ENCODE measurements around the gene INTS7. TPM values are rescaled to one million over a fixed set of nuclear protein-coding genes. Genes with fewer than 3 reads are reported as not detected.
A peak's percentile ranks its signal among the peaks of the same experiment; 100 is the strongest.
"Not testable (repeated sequence)": the region's sequence is repeated elsewhere in the genome, so short reads cannot be mapped to it uniquely, and the experiment has no call there.

The INTS7 gene
- total RNA-seq, 1 experiment from 2014 or later: 26.8 TPM

- no peak for DNase-seq (ENCODE audit: low read depth)
These were observed 99.8 kb downstream of the INTS7 start for GRCh38 chr1:211935448-211935970.

DNA sequence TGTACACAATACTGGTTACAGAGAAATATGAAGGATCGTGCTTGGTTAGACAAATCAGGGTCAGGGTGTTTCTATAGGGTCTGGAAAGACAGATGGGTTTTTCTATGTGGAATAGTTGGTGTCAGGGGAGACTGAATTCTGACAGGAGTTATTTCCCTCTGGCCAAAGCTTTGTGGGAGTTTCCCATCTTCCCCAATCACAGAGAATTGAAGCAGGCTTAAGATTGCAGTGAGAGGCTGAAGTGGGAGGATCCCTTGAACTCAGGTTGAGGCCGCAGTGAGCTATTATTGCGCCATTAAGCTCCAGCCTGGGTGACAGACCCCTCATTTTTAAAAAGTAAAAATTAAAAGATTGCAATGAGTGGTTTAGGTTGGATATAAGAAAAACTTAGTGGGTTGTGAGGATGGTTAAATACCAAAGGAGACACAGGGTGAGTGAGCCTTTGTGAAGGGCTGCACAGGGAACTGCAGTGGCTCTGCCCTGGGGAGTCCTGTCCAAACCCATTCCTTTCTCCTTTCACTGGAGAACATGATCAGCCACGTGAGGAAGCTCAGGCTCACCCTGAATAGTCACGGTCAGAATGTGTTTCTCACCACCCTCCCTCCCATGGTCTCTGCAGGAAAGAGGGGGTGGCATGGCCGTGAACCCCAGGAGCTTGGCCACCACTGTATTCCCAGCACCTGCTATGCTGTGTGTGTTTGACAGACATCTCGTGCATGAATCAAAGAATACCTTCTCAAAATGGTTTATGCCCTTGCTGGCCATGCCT is 101.2 kb downstream of the INTS7 start:
- DNase-seq (ENCODE audit: low read depth): no peak

- no peak for DNase-seq (ENCODE audit: low read depth)
These were observed 102.5 kb downstream of the INTS7 start for GRCh38 chr1:211932933-211933254.

- no peak for DNase-seq (ENCODE audit: low read depth)
These were observed 103.0 kb downstream of the INTS7 start for GRCh38 chr1:211932231-211932932.

DNA sequence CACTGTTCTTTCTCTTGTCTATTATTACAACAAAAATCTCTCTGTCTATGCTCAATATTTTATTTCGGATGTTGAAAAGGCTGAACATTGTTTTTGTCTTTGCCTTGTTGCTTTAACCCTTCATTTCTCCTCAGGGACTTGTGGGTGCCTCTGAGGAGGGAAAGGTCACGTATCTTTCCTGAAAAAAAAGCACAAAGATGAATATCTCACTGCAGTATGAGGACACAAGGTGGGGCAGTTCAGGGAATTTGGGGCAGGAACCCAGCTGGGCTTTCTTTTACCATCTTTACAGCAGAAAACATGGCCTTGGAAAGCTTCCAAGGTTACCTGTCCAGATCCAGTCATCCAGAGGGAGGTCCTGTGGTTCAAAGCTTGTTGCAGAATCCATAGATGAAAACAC is 105.7 kb downstream of the INTS7 start:
- DNase-seq (ENCODE audit: low read depth): no peak

DNA sequence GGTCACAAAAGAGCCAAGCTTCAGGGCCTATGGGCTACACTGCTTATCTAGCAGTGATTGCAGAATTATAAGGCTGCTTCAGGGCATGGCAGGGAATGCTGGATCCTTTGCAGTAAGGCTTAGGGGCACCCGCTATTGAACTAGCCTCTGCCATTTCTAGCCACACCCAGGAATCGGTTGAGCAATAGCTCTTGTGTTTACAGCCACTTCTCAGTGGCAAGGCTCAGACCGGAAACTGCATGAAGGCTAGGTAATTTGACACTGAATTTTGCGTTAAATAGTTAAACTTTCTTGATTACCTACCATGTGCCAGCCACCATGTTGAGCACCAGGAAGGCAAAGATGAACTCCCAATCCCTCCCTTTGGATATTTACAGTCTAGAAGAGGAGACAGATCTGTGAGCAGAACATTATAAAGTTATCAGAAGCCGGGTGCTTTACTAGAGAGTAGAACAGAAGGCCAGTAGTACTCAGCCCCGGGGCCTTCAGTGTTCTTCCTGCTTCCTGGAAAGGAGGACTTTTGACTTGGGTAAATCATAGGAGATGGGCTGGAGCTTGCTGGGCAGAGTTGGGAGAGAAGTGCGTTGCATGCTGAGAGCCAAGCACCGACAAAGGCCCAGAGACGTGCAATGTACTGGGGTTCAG is 106.2 kb downstream of the INTS7 start:
- peak; percentile 33 for DNase-seq (ENCODE audit: low read depth)

DNA sequence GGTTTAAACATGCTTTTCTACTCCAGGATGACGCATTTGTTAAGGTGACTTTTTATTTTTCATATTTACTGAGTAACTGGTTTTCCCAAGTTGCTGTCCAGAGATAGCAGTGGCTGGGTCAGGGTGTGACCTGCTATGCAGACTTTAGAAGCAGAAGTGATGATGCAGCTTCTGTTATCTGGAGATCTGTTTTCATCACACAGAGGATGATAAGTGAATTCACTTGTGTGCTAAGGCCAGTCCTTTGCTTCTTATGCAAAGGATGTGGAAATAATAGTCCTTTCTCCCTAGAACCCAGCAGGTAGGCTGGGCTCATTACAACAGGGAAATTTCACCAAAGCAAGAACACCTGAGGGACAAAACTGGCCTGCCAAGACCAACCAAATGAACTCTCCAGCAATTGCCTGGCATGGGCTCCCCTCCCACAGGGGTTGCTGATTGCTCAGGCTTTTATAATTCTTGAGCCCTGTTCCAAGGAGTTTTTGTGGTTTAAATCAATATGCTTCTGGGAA is 107.0 kb downstream of the INTS7 start:
- DNase-seq (ENCODE audit: low read depth): no peak

GRCh38 chr1:211925016-211925415 is 110.3 kb downstream of the INTS7 start:
- no peak for DNase-seq (ENCODE audit: low read depth)

DNA sequence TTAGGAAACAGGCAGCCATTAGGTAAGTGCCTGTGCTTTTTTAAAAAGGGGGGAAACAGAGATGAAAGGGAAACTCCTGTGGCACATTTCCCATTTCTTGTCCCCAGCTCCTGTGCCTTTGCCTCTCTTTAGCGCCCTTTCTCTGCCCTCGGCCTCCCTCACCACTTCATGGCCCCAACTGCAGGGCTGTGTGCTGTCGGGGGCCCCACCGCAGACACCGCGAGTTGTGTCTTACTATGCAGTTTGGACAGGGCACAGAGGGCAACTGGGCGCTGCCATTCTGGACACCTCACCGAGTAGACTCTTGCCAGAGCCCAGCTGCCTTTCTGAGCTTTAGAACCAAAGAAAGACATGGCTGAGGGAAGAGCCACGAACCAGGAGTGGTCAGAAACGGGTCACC is 111.1 kb downstream of the INTS7 start:
- DNase-seq (ENCODE audit: low read depth): no peak

DNA sequence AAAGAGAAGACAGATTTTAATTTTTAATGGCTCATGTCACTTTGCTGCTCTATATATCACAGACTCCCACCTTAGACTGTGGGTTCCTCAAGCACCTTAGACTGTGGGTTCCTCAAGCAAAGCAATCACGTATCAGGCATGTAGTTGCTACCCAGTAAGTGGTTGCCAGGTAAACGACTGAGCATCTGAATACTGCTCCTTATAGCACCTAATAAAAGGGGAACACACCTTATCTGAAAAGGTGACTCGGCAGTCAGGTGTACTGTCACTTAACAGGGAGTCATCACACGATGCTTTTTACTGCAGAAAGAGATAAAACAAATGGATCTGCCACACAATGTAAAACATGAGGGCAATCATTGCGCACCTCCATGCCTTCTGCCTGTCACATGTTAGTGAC is 112.3 kb downstream of the INTS7 start:
- DNase-seq (ENCODE audit: low read depth): no peak

- DNase-seq (ENCODE audit: low read depth): no peak
These were observed 113.7 kb downstream of the INTS7 start for GRCh38 chr1:211921579-211922095.

GRCh38 chr1:211920602-211921226 is 114.6 kb downstream of the INTS7 start:
- no peak for DNase-seq (ENCODE audit: low read depth)

GRCh38 chr1:211920141-211920572 is 115.2 kb downstream of the INTS7 start:
- peak; percentile 17 for DNase-seq (ENCODE audit: low read depth)

DNA sequence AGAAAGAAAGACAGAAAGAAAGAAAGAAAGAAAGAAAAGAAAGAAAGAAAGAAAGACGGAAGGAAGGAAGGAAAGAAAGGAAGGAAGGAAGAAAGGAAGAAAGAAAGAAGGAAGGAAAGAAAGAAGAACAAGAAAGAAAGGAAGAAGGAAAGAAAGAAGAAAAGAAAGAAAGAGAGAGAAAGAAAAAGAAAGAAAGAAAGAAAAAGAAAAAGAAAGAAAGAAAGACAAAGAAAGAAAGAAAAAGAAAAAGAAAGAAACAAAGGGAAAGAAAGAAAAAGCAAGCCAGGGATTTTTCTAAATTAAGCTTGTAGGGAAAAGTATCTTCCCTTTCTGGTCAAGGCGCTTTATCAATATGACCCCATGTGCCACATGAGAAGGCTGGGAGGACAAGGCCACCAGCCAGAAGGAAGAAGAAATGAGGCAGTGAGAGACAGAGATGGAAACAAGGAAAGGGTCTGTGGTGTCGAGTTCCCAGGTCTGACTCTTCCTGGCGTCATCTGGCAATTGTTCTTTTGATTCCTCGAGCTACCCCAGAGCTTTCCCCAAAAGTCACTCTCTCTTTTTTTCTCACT is 116.4 kb downstream of the INTS7 start:
- no peak for DNase-seq (ENCODE audit: low read depth)

GRCh38 chr1:211916458-211916857 is 118.9 kb downstream of the INTS7 start:
- not testable (repeated sequence) for DNase-seq (ENCODE audit: low read depth)

DNA sequence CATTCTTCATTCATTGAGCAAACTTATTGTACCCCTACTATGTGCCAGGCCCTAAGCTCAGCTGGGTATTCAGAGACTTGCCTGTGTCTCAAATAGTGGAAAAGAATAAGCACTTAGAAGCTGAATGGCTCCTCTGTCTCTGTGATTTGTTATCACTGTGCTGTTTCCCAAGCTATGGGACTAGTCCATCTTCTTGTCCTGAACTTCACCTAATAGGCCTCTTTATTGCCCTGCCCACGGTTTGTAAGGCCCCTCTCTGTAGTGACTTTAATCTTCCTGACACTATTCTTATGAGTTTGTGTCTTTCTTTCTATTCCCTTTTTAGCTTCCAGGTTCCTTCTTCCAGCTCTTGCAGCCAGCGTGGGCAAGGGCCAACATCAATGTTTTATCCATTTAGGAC is 119.4 kb downstream of the INTS7 start:
- no peak for DNase-seq (ENCODE audit: low read depth)

DNA sequence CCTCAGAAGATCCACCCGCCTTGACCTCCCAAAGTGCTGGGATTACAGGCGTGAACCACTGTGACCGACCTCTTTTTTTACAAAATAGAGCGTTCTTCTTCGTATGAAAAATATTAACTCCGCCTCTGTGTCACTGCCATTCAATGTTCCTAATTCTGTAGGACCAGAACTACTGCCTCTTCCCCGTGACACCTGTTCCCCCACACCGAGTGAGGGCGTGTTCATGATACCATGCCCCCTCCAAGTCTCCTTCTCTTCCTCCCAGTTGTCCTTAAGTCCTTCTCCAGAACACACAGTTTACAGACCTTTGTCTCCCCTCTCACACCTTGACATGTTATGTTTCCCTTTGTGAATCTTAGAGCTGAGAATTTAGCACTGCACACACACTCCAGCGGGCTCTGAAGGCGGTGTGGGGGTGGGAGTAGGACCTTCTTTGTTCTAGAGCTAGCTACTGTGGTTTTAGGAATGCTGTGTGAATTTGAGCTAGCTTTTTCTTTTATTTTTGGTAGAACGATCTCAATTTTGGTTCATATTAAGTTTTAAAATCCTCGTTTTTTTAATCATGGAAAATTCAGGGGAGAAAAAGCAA is 122.4 kb downstream of the INTS7 start:
- DNase-seq (ENCODE audit: low read depth): no peak

GRCh38 chr1:211912038-211912437 is 123.3 kb downstream of the INTS7 start:
- no peak for DNase-seq (ENCODE audit: low read depth)

GRCh38 chr1:211910913-211911485 is 124.4 kb downstream of the INTS7 start:
- DNase-seq (ENCODE audit: low read depth): no peak

DNA sequence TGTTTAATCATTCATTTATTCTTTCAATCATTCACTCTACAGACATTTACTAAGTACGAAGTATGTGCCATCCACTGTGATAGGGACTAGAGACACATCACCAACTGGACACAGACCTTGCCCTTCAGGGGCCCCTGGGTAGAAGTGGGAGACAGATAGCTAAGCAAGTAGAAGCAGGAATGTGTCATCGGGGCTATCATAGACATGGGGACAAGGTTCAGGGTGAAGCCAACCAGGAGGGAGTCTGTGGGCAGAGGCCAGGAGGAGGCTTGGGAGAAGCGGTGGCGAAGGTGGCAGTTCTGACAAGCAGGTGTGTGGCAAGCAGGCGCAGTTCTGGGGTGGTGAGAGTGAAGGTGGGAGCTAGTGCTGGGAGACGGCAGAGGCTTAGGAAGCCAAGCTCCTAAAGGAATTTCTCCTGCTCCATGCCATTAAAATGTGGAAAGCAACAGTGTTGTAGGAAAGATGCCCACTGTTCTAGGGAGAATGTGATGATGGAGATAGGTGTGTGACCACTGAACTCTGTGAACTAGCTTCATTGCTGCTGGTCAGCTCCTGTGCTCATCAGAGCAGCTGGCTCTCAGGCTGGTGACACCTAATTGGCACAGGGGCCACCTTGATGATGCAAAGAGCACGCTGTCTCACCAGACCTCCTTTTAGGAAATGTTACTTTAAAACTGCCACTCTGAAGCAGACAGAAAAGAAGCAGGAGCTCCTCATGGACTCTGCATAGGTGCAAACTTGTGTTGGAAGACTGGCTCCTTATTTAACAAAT is 125.1 kb downstream of the INTS7 start:
- no peak for DNase-seq (ENCODE audit: low read depth)
